Measurements from ENCODE around the gene SMYD3. TPM values are rescaled to one million over a fixed set of nuclear protein-coding genes. Genes with fewer than 3 reads are reported as not detected.

Gene SMYD3
- total and polyA plus RNA-seq, 9 of the 15 experiments (the other 6 are each of a cell fraction or from before 2014, with no cell fraction given) = 128 to 440 (median 197) TPM

DNA sequence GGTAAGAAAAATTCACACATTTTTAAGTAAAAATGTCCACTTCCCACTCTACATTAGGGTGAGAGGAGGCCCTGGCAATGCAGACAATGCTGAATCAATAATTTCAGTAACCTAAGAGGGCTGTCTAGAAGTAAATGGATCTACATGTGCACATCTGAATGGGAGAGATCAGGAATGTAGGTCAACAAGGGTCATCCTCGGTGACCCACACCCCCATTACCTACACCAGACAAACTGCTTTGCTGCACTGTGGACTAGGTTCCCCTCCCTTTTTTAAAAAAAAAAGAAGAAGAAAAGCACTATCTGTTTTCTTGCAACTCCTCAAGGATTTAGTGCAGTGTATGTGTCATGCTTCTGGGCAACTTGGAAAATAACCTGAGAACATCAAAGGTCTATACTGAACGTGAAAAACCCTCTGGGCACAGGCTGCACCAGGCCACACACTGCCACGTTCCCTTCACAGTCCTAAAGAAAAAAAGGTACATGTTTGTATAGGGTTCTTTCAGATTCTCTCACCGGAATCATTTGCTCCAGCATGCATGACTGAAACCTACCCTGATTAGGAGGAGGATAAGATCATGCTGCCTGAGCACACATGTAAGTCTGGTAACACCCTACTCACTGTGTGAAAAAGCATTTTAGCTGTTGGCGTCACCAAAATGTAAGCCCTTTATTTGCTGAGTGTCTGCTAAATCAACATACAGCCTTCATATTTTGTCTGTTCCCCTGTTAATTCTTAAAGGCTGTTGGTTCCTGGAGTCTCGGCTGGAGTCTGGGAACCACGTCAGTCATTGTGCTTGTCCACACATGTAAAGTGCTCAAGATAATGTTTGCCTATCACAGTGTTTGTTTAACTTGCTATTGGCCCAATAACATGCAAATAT is 341.0 kb downstream of the SMYD3 start (continued):
- TF ChIP-seq MXI1 (IDR thresholded peaks at IDR 0.05; ENCODE audit: low read depth, low read length) = no peak
- TF ChIP-seq GATA2 (CRISPR knock-in tag; IDR thresholded peaks at IDR 0.05) = no peak
- TF ChIP-seq NR2C1 (IDR thresholded peaks at IDR 0.05) = no peak
- TF ChIP-seq NR2C1 (tag; IDR thresholded peaks at IDR 0.05) = peak; percentile 21; the same call in 1 of the 2 replicates
- no peak for TF ChIP-seq ZNF133 (CRISPR knock-in tag; IDR thresholded peaks at IDR 0.05)
- TF ChIP-seq ELF4 (CRISPR knock-in tag; IDR thresholded peaks at IDR 0.05) = no peak
- TF ChIP-seq, protein P1, sequence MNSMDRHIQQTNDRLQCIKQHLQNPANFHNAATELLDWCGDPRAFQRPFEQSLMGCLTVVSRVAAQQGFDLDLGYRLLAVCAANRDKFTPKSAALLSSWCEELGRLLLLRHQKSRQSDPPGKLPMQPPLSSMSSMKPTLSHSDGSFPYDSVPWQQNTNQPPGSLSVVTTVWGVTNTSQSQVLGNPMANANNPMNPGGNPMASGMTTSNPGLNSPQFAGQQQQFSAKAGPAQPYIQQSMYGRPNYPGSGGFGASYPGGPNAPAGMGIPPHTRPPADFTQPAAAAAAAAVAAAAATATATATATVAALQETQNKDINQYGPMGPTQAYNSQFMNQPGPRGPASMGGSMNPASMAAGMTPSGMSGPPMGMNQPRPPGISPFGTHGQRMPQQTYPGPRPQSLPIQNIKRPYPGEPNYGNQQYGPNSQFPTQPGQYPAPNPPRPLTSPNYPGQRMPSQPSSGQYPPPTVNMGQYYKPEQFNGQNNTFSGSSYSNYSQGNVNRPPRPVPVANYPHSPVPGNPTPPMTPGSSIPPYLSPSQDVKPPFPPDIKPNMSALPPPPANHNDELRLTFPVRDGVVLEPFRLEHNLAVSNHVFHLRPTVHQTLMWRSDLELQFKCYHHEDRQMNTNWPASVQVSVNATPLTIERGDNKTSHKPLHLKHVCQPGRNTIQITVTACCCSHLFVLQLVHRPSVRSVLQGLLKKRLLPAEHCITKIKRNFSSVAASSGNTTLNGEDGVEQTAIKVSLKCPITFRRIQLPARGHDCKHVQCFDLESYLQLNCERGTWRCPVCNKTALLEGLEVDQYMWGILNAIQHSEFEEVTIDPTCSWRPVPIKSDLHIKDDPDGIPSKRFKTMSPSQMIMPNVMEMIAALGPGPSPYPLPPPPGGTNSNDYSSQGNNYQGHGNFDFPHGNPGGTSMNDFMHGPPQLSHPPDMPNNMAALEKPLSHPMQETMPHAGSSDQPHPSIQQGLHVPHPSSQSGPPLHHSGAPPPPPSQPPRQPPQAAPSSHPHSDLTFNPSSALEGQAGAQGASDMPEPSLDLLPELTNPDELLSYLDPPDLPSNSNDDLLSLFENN (IDR thresholded peaks at IDR 0.05; ENCODE audit: low read depth in 2 of 2, low read length in 2 of 2) = no peak
- no peak for TF ChIP-seq IRF2 (CRISPR knock-in tag; IDR thresholded peaks at IDR 0.05)
- TF ChIP-seq, protein P2, sequence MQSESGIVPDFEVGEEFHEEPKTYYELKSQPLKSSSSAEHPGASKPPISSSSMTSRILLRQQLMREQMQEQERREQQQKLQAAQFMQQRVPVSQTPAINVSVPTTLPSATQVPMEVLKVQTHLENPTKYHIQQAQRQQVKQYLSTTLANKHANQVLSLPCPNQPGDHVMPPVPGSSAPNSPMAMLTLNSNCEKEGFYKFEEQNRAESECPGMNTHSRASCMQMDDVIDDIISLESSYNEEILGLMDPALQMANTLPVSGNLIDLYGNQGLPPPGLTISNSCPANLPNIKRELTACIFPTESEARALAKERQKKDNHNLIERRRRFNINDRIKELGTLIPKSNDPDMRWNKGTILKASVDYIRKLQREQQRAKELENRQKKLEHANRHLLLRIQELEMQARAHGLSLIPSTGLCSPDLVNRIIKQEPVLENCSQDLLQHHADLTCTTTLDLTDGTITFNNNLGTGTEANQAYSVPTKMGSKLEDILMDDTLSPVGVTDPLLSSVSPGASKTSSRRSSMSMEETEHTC (IDR thresholded peaks at IDR 0.05) = no peak
- TF ChIP-seq, protein P3, sequence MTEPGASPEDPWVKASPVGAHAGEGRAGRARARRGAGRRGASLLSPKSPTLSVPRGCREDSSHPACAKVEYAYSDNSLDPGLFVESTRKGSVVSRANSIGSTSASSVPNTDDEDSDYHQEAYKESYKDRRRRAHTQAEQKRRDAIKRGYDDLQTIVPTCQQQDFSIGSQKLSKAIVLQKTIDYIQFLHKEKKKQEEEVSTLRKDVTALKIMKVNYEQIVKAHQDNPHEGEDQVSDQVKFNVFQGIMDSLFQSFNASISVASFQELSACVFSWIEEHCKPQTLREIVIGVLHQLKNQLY (CRISPR knock-in tag; conservative IDR thresholded peaks at IDR 0.05) = no peak
- no peak for TF ChIP-seq CBFA2T2 (conservative IDR thresholded peaks at IDR 0.05)
- TF ChIP-seq HLTF (IDR thresholded peaks at IDR 0.05) = no peak
- peak; percentile 49 for TF ChIP-seq C11orf30 (IDR thresholded peaks at IDR 0.05; ENCODE audit: low read depth)
- no peak for TF ChIP-seq MEF2A (IDR thresholded peaks at IDR 0.05; ENCODE audit: control insufficient read depth, low read depth, low read length)
- no peak for TF ChIP-seq EWSR1 (IDR thresholded peaks at IDR 0.05; ENCODE audit: borderline replicate concordance, low read depth, partially characterized antibody)
- no peak for TF ChIP-seq NCOR1 (IDR thresholded peaks at IDR 0.05)

Measured in K562 (cell line).